Measurements from ENCODE around the gene C4orf33. TPM values are rescaled to one million over a fixed set of nuclear protein-coding genes. Genes with fewer than 3 reads are reported as not detected.

Gene C4orf33
- total RNA-seq, 1 experiment from 2014 or later: 8.6 TPM

Other genes with a start within 250 kb of the C4orf33 start
- gene SCLT1, start 2.6 kb upstream of the C4orf33 start, total RNA-seq (2021; ENCODE audit: unreplicated experiment): 13.3 TPM